ENCODE measurements around the gene ZMAT2.
"Not testable (repeated sequence)": the region's sequence is repeated elsewhere in the genome, so short reads cannot be mapped to it uniquely, and the experiment has no call there.

DNA sequence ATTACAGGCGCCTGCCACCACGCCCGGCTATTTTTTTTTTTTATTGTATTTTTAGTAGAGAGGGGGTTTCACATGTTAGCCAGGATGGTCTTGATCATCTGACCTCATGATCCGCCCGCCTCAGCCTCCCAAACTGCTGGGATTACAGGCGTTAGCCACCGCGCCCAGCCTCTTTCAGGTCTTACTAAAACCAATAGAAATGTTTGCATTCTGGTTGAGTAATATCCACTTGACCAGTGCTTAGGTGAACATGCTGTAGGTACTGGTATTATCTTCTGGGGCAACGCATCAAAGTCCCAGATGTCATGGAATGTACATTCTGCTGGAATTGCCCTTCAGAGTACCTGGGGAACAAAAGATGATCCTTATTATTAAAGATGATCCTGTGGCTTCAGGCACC is 8.5 kb downstream of the ZMAT2 start:
- TF ChIP-seq, protein P1, sequence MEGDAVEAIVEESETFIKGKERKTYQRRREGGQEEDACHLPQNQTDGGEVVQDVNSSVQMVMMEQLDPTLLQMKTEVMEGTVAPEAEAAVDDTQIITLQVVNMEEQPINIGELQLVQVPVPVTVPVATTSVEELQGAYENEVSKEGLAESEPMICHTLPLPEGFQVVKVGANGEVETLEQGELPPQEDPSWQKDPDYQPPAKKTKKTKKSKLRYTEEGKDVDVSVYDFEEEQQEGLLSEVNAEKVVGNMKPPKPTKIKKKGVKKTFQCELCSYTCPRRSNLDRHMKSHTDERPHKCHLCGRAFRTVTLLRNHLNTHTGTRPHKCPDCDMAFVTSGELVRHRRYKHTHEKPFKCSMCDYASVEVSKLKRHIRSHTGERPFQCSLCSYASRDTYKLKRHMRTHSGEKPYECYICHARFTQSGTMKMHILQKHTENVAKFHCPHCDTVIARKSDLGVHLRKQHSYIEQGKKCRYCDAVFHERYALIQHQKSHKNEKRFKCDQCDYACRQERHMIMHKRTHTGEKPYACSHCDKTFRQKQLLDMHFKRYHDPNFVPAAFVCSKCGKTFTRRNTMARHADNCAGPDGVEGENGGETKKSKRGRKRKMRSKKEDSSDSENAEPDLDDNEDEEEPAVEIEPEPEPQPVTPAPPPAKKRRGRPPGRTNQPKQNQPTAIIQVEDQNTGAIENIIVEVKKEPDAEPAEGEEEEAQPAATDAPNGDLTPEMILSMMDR (IDR thresholded peaks at IDR 0.05 in 8 of 11, conservative IDR thresholded peaks at IDR 0.05 in 3 of 11), result not testable (repeated sequence)
- TF ChIP-seq POLR2A, POLR2AphosphoS5 (IDR thresholded peaks at IDR 0.05): not testable (repeated sequence)
